Left lobe of liver (tissue), 2 donors: ENCODE measurements around the gene CTAGE9. TPM values are rescaled to one million over a fixed set of nuclear protein-coding genes. Genes with fewer than 3 reads are reported as not detected.

ENCODE experiments used
- ATAC-seq: fragments of 200-7000 bp; cut with Tn5 transposase; one replicate; pipeline ENCODE4 v1.9.1; 2020; ENCODE audit warnings: mild to moderate bottlenecking, moderate library complexity
- DNase-seq: peaks from one replicate; pipeline ENCODE4 v3.0.0-alpha.2; 2020; ENCODE audit warnings: low spot score
- total RNA-seq: library from RNA; stranded (reverse); gene quantifications from one replicate; pipeline ENCODE4 v1.2.1, GENCODE V29; 2021
- donor health status: DM: no; HTN: no; CAD: no; lungs with moderate emphysema.
- donor health status: DM: no; HTN: yes; CAD: no.

CTAGE9 gene
- total RNA-seq, 1 donor from 2014 or later: not detected

- ATAC-seq (no peak), DNase-seq (no peak)
Observed at GRCh38 chr6:131680868-131681267, 29.9 kb downstream of the CTAGE9 start.

GRCh38 chr6:131678442-131678841 lies 32.4 kb downstream of the CTAGE9 start:
- DNase-seq (no peak), ATAC-seq (no peak)

DNA sequence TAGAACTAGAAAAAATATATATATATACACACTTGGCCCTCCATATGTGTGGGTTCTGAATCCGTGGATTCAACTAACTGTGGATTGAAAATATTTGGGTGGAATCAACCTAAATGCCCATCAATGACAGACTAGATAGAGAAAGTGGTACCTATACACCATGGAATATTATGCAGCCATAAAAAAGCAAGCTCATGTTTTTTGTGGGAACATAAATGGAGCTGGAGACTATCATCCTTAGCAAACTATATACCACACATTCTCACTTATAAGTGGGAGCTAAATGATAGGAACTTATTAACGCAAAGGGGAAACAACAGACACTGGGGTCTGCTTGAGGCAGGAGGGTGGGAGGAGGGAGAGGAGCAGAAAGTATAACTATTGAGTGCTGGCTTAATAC lies 37.6 kb downstream of the CTAGE9 start:
- ATAC-seq (no peak), DNase-seq (no peak)

DNA sequence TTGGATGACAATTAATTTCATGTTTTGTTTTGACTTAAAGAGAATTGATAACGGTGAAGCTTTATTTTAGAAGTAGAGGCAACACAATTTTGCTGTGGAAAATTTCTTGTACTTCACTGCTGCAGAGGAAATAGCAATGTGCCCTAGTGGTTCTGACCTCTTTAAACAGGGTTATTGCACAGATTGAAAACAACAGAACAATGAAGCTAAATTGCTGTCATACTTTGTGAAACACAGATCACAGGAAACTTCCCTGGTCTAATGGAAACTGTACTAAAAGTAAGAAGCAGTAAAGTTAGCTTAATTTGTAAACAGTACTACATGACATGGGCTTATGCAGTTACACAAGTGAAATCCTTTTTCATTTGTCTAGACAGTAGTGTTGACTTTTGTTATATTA lies 40.9 kb downstream of the CTAGE9 start:
- DNase-seq: no peak

DNA sequence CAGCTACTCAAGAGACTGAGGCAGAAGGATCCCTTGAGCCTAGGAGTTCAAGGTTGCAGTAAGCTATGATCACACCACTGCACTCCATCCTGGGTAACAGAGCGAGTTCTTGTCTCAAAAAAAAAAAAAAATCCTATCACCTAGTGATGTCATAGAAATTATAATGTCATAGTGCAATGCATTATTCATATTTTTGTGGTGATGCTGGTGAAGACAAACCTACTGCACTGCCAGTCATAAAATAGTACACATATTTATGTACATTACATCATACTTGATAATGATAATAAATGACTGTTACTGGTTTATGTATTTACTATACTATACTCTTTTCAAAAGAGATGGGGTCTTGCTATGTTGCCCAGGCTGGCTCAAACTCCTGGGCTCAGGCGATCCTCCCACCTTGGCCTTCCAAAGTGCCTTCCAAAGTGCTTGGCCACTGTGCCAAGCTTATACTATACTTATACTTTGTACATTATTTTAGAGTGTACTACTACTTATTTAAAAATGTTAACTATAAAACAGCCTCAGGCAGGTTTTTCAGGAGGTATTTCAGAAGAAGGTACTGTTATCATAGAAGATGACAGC lies 47.1 kb downstream of the CTAGE9 start:
- DNase-seq: no peak
- ATAC-seq: no peak

More for the DNA sequence above, 40.9 kb downstream of the CTAGE9 start:
- no peak for ATAC-seq

DNA sequence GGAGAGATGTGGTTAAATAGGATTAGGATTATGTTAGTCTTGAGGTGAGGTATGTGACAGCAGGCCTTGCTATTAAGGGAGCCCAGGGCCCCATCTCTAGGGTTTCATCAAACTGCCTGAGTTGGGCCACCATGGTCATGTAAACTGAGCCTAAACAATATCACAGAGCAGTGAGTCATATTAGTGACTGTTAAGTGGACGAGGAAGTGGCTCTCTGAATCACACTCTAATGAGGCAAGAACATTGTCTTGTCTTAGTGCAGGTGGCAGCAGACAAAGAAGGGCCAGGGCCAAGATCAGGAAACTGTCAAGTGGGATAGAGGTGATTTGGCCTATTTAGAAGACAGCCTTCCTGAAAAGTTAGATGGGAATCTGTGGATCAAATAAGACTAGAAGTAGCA lies 50.6 kb downstream of the CTAGE9 start:
- no peak for ATAC-seq
- DNase-seq: no peak

Other genes starting within 250 kb of the CTAGE9 start
- 1,138 TPM for gene ARG1, start 137.8 kb downstream of the CTAGE9 start, total RNA-seq
- 9.4 TPM for gene MED23, start 82.8 kb downstream of the CTAGE9 start, total RNA-seq
- 1.9 TPM for gene ENPP3, start 73.7 kb downstream of the CTAGE9 start, total RNA-seq
- not detected for gene OR2A4, start 9.6 kb downstream of the CTAGE9 start, total RNA-seq
- 49.1 TPM for gene ENPP1, start 97.0 kb upstream of the CTAGE9 start, total RNA-seq
- gene CCN2, start 240.4 kb upstream of the CTAGE9 start, total RNA-seq: 6.7 TPM